B cell (primary cell): Measurements from ENCODE around the gene SH3GL1. TPM values are rescaled to one million over a fixed set of nuclear protein-coding genes. Genes with fewer than 3 reads are reported as not detected.
A peak's percentile ranks its signal among the peaks of the same experiment; 100 is the strongest.

Source experiments
- ATAC-seq: fragments of 200-7000 bp; cut with Tn5 transposase; one replicate; pipeline ENCODE4 v1.10.0; 2021; ENCODE audit warnings: low read depth, mild to moderate bottlenecking, moderate number of reproducible peaks, moderate library complexity
- CTCF ChIA-PET: fragments of 350-600 bp; sonication (Branson Sonifier 250); formaldehyde crosslinking; loops from one replicate; lab custom pipeline; 2021; ENCODE audit warnings: antibody characterized with exemption, inconsistent platforms; lab: Charles Lee
- POLR2A ChIA-PET: fragments of 350-600 bp; sonication (Branson Sonifier 250); formaldehyde crosslinking; loops from one replicate; lab custom pipeline; 2021; ENCODE audit warnings: antibody characterized with exemption; lab: Charles Lee
- DNase-seq: peaks from one replicate; pipeline ENCODE4 v3.0.0; 2013
- H2AFZ ChIP-seq: 2 replicates; pipeline ENCODE4 v1.6.1; 2012; ENCODE audit warnings: mild to moderate bottlenecking, low read depth, low read length; ENCODE audit not compliant: insufficient read depth, poor library complexity, severe bottlenecking
- H3K27ac ChIP-seq, 2 donors: 1 replicate in 1 of 2; 2 replicates in 1 of 2; pipeline ENCODE4 v1.5.1; 2012 to 2013; ENCODE audit warnings: low read length in 2 of 2, mild to moderate bottlenecking in 2 of 2, moderate library complexity in 1 of 2
- H3K27me3 ChIP-seq, 4 experiments: fragments of 200-600 bp in 1 of 4; sonication (generic) in 1 of 4; replicated peaks in 1 of 4; 1 replicate in 2 of 4; 2 replicates in 2 of 4; pipeline versions ENCODE4 v1.6.1 to v1.7.0; 2013 to 2016; ENCODE audit warnings: low read length in 3 of 4, mild to moderate bottlenecking in 2 of 4, mixed read lengths in 1 of 4, moderate library complexity in 1 of 4; ENCODE audit not compliant: insufficient read depth in 4 of 4, control insufficient read depth in 3 of 4; ENCODE audit errors: control extremely low read depth in 1 of 4
- H3K36me3 ChIP-seq, 2 experiments: replicated peaks in 1 of 2; 1 replicate in 1 of 2; 2 replicates in 1 of 2; pipeline versions ENCODE4 v1.6.1 to v1.7.1; 2013; ENCODE audit warnings: low read length in 1 of 2; ENCODE audit not compliant: insufficient read depth in 2 of 2, control insufficient read depth in 1 of 2; ENCODE audit errors: control extremely low read depth in 1 of 2, extremely low read depth in 1 of 2
- H3K4me1 ChIP-seq, 2 donors: fragments of 200-600 bp in 1 of 2; sonication (generic) in 1 of 2; 1 replicate in 1 of 2; 2 replicates in 1 of 2; pipeline versions ENCODE4 v1.5.1 to v1.6.1; 2013 to 2017; ENCODE audit warnings: low read length in 2 of 2; ENCODE audit not compliant: control insufficient read depth in 2 of 2, insufficient read depth in 2 of 2
- H3K4me2 ChIP-seq: replicated peaks from 2 replicates; pipeline ENCODE3; 2012; ENCODE audit warnings: mild to moderate bottlenecking, low read depth, low read length; ENCODE audit not compliant: poor library complexity, severe bottlenecking
- H3K4me3 ChIP-seq, 5 experiments: fragments of 200-600 bp in 1 of 5; sonication (generic) in 1 of 5; 1 replicate in 3 of 5; 2 replicates in 2 of 5; pipeline versions ENCODE4 v1.5.1 to v1.7.0; 2011 to 2016; ENCODE audit warnings: low read length in 4 of 5, mild to moderate bottlenecking in 4 of 5, low read depth in 2 of 5, control low read depth in 1 of 5, moderate library complexity in 1 of 5; ENCODE audit not compliant: insufficient read depth in 1 of 5; ENCODE audit errors: control extremely low read depth in 1 of 5, extremely low read depth in 1 of 5
- H3K79me2 ChIP-seq: fragments of 200-600 bp; sonication (generic); one replicate; pipeline ENCODE4 v1.6.0; 2016; ENCODE audit warnings: low read length; ENCODE audit not compliant: control insufficient read depth, insufficient read depth
- H3K9ac ChIP-seq: fragments of 200-600 bp; sonication (generic); 2 replicates; pipeline ENCODE4 v1.6.1; 2017; ENCODE audit warnings: mild to moderate bottlenecking, low read length, moderate library complexity
- H3K9me3 ChIP-seq, 3 donors: one replicate each; pipeline versions ENCODE4 v1.6.1 to v1.7.1; 2013; ENCODE audit warnings: low read length in 2 of 3; ENCODE audit not compliant: control insufficient read depth in 2 of 3, insufficient read depth in 1 of 3; ENCODE audit errors: control extremely low read depth in 1 of 3
- H4K20me1 ChIP-seq: 2 replicates; pipeline ENCODE4 v1.6.0; 2012; ENCODE audit warnings: mild to moderate bottlenecking, low read length; ENCODE audit not compliant: insufficient read depth, control insufficient read depth, poor library complexity, severe bottlenecking
- H3K27ac Mint-ChIP-seq: one replicate; pipeline ENCODE4 v1.8.0; 2021; ENCODE audit warnings: mixed read lengths
- H3K27me3 Mint-ChIP-seq: one replicate; pipeline ENCODE4 v1.8.0; 2021; ENCODE audit warnings: mixed read lengths
- H3K4me1 Mint-ChIP-seq: one replicate; pipeline ENCODE4 v1.8.0; 2021; ENCODE audit warnings: mixed read lengths
- H3K4me3 Mint-ChIP-seq: one replicate; pipeline ENCODE4 v1.8.0; 2021; ENCODE audit warnings: mixed read lengths
- H3K9me3 Mint-ChIP-seq: one replicate; pipeline ENCODE4 v1.8.0; 2022; ENCODE audit warnings: mixed read lengths; ENCODE audit not compliant: insufficient read depth
- CTCF ChIP-seq: fragments of 200-600 bp; IDR thresholded peaks from one replicate; pipeline ENCODE4 v1.8.0; 2022; ENCODE audit warnings: antibody characterized with exemption, mild to moderate bottlenecking
- EZH2 ChIP-seq: IDR thresholded peaks from 2 replicates; pipeline ENCODE4 v1.6.1; 2012; ENCODE audit warnings: borderline replicate concordance, low read depth, mild to moderate bottlenecking, moderate library complexity, low read length; ENCODE audit not compliant: insufficient read depth, poor library complexity, severe bottlenecking
- WGBS: methylation state at CpG from one replicate; pipeline ENCODE4 v1.1.5; 2013; ENCODE audit warnings: missing lambda C conversion rate; ENCODE audit not compliant: insufficient coverage; 5-methylcytosine and 5-hydroxymethylcytosine counted together
- intact Hi-C: fragments of 100-400 bp; cut with micrococcal nuclease; formaldehyde crosslinking; loops from one replicate; pipeline ENCODE4 v1.10.0; 2022
- polyA plus RNA-seq: library from polyadenylated mRNA; depleted of rRNA; stranded (reverse); fragments of >200 nt; gene quantifications from 2 replicates; pipeline ENCODE4 v1.2.3, GENCODE V29; 2012
- total RNA-seq, 2 donors: library from RNA; stranded (reverse); fragments of 120-200 nt in 1 of 2; gene quantifications; 1 replicate in 1 of 2; 2 replicates in 1 of 2; pipeline versions ENCODE4 v1.2.3 to v1.2.4, GENCODE V29; 2013 to 2022

The SH3GL1 gene
- total and polyA plus RNA-seq, 2 donors (not counting 1 experiment from before 2014, with no cell fraction given), result 37.2 to 42.4 TPM

GRCh38 chr19:4342314-4342614, 58.1 kb downstream of the SH3GL1 start:
- H3K4me2 ChIP-seq, result peak overlapping the region; percentile 91

More at GRCh38 chr19:4342314-4342614, 58.1 kb downstream of the SH3GL1 start:
- peak overlapping the region; percentile 31 to 53 for H3K27ac ChIP-seq
- intact Hi-C loops, result loop anchor here (1.0 to 2.0 kb wide), 2 partner anchors 14 to 27 kb away; no protein-coding TSS in a partner anchor
- peak overlapping the region; percentile 69 for H3K27ac Mint-ChIP-seq
- ChIA-PET CTCF (interaction anchor here (0.8 to 3.2 kb wide), 8 partner anchors 10 to 93 kb away, joined by 3 to 32 read pairs (median 4); partner anchors contain the start of genes CHAF1A and SH3GL1), POLR2A (interaction anchor here (1.1 to 2.0 kb wide), 7 partner anchors 11 to 1306 kb away, joined by 3 to 11 read pairs (median 4); partner anchors contain the start of genes CHAF1A and HDGFL2)
- peaks cover 28% of the 10 kb centered on the region for H3K4me1 Mint-ChIP-seq
- H3K9ac ChIP-seq, result peak overlapping the region; percentile 68
- H3K9me3 ChIP-seq, result no peaks in the 10 kb centered on the region
- peak overlapping the region; percentile 62 to 89 (median 81) for H3K4me3 ChIP-seq
- H3K79me2 ChIP-seq, result peaks cover 9% of the 10 kb centered on the region
- peak overlapping the region; percentile 90 for H3K4me3 Mint-ChIP-seq
- TF ChIP-seq EZH2 (no peak), CTCF (no peak)
- H4K20me1 ChIP-seq, result no peaks in the 10 kb centered on the region
- H3K27me3 Mint-ChIP-seq, result no peaks in the 10 kb centered on the region
- H3K4me1 ChIP-seq, result peaks cover 10 to 33% of the 10 kb centered on the region in 2 donors
- peaks cover 0 to 4% of the 10 kb centered on the region in 2 experiments for H3K36me3 ChIP-seq
- H3K27me3 ChIP-seq, result no peaks in the 10 kb centered on the region
- H3K9me3 Mint-ChIP-seq, result no peaks in the 10 kb centered on the region
- WGBS, result 7% methylated on average over 10 of the region's 10 CpGs
- no peak for DNase-seq
- ATAC-seq, result no peak
- H2AFZ ChIP-seq, result peak overlapping the region; percentile 92
